Measurements from ENCODE around the gene FUZ.
A peak's percentile ranks its signal among the peaks of the same experiment; 100 is the strongest.
"Not testable (repeated sequence)": the region's sequence is repeated elsewhere in the genome, so short reads cannot be mapped to it uniquely, and the experiment has no call there.

FUZ gene

DNA sequence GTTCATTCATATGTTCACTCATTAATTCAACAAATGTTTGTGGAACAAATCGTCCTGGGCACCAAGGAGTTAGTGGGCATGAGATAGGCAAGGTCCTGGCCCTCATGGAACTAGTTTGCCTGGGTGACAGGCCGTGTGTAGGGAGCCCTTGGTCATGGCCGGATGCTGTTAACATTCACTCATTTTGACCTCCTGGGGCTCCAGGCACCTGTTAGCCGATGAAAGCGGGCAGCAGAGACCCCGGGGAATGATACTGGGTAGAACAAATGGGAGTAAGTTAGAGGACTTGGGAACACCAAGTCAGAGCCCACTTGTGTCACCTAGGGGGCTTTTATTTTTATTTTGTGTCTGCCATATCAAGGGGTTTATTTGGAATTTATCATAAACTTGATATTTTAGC lies 11.6 kb upstream of the FUZ start:
- no peak overlapping the region for H3K9ac ChIP-seq (ENCODE audit: low read length)
- H3K9me3 ChIP-seq (ENCODE audit: low read length): no peaks in the 10 kb centered on the region
- no peaks in the 10 kb centered on the region for H3K27me3 ChIP-seq (ENCODE audit: control insufficient read depth in 1 of 2, insufficient read depth in 2 of 2, low read length in 2 of 2)
- H3K36me3 ChIP-seq (ENCODE audit: insufficient read depth, low read length): peaks cover 26% of the 10 kb centered on the region
- no peak overlapping the region for H3K4me3 ChIP-seq (ENCODE audit: low read depth in 1 of 2, low read length in 2 of 2)
- peaks cover under 1% of the 10 kb centered on the region for H3K4me1 ChIP-seq (ENCODE audit: insufficient read depth, low read length)
- H3K27ac ChIP-seq (ENCODE audit: low read depth, low read length): no peak overlapping the region

DNA sequence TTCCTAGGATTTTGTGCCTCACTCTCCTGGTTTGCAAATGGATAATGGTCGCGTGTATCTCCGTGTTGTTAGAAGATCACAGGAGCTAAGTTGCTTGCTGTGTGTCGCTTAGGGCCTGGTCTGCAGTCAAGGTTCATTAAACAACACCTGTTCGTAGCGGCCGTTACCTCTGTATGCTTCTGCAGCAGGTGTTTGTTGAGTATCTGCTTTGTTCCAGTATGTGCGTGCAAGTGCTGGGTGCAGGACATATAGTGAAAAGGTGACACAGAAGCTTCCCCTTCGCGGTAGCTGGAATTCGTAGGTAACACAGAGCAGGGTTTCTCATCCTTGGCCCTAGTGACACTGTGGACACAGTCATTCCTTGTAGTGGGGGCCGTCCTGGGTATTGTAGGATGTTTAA lies 10.4 kb upstream of the FUZ start:
- no peaks in the 10 kb centered on the region for H3K27me3 ChIP-seq (ENCODE audit: control insufficient read depth in 1 of 2, insufficient read depth in 2 of 2, low read length in 2 of 2)
- peaks cover 9% of the 10 kb centered on the region for H3K4me1 ChIP-seq (ENCODE audit: insufficient read depth, low read length)
- no peak overlapping the region for H3K4me3 ChIP-seq (ENCODE audit: low read depth in 1 of 2, low read length in 2 of 2)
- H3K36me3 ChIP-seq (ENCODE audit: insufficient read depth, low read length): peaks cover 22% of the 10 kb centered on the region
- H3K27ac ChIP-seq (ENCODE audit: low read depth, low read length): no peak overlapping the region
- H3K9ac ChIP-seq (ENCODE audit: low read length): no peak overlapping the region
- H3K9me3 ChIP-seq (ENCODE audit: low read length): no peaks in the 10 kb centered on the region

DNA sequence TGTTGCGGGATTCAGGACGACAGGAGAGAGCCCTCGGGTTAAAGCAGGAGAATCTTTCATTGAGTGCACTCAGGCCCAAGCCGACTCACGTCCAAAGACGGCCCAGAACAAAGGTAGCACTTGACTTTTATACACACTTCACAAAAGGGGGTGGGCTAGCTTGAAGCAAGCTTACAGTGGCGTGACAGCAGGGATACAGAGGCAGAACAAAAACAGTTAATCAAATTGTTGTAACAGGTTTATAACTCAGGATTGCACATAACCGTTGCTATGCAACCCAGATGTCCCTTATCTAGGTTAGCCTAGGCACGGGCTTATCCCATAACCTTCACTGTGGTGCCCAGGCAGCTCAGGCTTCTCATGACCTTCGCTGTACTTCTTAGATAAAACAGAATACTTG lies 7.0 kb upstream of the FUZ start:
- Histone ChIP-seq H3K4me1 (ENCODE audit: insufficient read depth, low read length) (peaks cover 13% of the 10 kb centered on the region), H3K4me3 (ENCODE audit: low read depth in 1 of 2, low read length in 2 of 2) (no peak overlapping the region), H3K9me3 (ENCODE audit: low read length) (no peaks in the 10 kb centered on the region), H3K27ac (ENCODE audit: low read depth, low read length) (no peak overlapping the region), H3K36me3 (ENCODE audit: insufficient read depth, low read length) (peaks cover 18% of the 10 kb centered on the region), H3K9ac (ENCODE audit: low read length) (no peak overlapping the region), H3K27me3 (ENCODE audit: control insufficient read depth in 1 of 2, insufficient read depth in 2 of 2, low read length in 2 of 2) (no peaks in the 10 kb centered on the region)

DNA sequence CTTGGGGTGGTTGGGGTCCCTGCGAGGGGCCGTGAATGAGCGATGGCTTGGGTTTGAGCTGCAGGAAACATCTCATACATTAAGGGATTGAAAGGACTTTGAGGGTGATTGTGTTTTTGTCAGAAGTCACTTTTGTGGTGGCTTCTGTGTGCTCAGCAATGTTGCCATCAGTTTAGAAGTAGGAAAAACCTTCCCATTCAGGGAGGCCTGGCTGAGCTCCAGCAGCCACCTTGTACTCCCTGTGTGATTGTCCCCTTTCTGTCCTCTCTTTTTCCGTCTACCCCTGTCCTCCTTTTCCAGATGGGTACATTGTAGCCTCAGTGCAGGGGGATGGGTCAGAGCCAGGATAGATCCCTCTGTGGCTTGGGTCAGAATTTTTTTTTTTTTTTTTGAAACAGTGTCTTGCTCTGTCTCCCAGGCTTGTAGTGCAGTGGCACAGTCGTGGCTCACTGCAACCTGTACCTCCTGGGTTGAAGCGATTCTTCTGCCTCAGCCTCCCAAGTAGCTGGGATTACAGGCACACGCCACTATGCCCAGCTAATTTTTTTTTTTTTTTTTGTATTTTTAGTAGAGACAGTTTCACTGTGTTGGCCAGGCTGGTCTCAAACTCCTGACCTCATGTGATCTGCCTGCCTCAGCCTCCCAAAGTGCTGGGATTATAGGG lies 6.5 kb upstream of the FUZ start:
- not testable (repeated sequence) for H3K27ac ChIP-seq (ENCODE audit: low read depth, low read length); H3K27me3 ChIP-seq (ENCODE audit: control insufficient read depth in 1 of 2, insufficient read depth in 2 of 2, low read length in 2 of 2); H3K9me3 ChIP-seq (ENCODE audit: low read length); H3K9ac ChIP-seq (ENCODE audit: low read length)
- H3K36me3 ChIP-seq (ENCODE audit: insufficient read depth, low read length): peaks cover 17% of the 10 kb centered on the region
- peaks cover 13% of the 10 kb centered on the region for H3K4me1 ChIP-seq (ENCODE audit: insufficient read depth, low read length)
- H3K4me3 ChIP-seq (ENCODE audit: low read depth in 1 of 2, low read length in 2 of 2): peak overlapping the region in 1 of 2 donors; percentile 98

DNA sequence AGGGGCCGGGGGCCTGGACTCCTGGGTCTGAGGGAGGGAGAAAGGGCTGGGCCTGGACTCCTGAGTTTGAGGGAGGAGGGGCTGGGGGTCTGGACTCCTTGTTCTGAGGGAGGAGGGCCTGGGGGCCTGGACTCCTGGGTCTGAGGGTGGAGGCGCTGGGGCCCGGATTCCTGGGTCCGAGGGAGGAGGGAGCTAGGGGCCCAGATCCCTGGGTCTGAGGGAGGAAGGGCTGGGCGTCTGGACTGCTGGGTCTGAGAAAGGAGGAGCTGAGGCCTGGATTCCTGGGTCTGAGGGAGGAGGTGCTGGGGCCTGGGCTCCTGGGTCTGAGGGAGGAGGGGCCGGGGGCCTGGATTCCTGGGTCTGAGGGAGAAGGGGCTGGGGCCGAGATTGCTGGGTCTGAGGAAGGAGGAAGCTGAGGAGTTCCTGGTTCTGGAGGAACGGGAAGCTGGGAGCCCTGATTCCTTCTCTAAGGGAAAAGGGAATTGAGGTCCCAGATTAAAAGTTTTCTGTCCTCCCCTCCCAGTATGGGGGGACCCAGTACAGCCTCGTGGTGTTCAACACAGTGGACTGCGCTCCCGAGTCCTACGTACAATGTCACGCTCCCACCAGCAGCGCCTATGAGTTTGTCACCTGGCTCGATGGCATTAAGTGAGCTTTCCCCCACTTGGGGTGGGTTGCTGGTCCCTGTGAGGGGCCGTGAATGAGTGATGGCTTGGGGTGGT lies 5.7 kb upstream of the FUZ start:
- Histone ChIP-seq H3K4me1 (ENCODE audit: insufficient read depth, low read length) (peaks cover 13% of the 10 kb centered on the region), H3K36me3 (ENCODE audit: insufficient read depth, low read length) (peaks cover 10% of the 10 kb centered on the region), H3K27me3 (ENCODE audit: control insufficient read depth in 1 of 2, insufficient read depth in 2 of 2, low read length in 2 of 2) (no peaks in the 10 kb centered on the region), H3K9ac (ENCODE audit: low read length) (peak overlapping the region; percentile 54), H3K27ac (ENCODE audit: low read depth, low read length) (peak overlapping the region; percentile 96), H3K4me3 (ENCODE audit: low read depth in 1 of 2, low read length in 2 of 2) (peak overlapping the region; percentile 96 to 98), H3K9me3 (ENCODE audit: low read length) (no peaks in the 10 kb centered on the region)

DNA sequence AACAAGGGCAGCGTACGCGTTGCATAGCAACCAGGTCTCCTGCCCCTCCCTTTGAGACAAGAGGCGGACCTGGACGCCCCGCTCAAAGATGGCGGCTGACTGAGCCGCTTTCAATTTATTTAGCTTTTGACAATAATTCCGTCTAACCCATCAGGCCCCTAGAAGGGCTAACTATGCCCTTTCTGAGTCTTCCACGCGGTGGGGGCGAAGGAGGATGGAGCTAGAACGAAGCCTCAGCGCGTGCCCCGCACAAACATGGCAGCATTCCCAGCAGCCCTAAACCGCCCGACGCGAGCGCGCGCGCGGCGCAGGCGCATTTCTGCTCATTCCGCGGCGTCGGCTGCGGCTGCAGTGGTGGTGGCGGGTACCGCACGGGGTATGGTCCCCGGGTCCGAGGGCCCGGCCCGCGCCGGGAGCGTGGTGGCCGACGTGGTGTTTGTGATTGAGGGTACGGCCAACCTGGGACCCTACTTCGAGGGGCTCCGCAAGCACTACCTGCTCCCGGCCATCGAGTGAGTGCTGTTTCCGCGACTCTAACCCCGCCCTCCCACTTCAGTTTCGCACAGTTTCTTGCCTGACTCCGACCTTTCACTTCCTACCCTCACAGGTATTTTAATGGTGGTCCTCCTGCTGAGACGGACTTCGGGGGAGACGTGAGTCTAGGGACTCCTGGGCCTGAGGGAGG lies 5.0 kb upstream of the FUZ start, which contains the start of gene MED25:
TSS of gene MED25 (plus strand) at position 326 of the 685 bp plus-strand sequence. CDS start at position 379, 53 bp downstream.
- peaks cover 13% of the 10 kb centered on the region for H3K4me1 ChIP-seq (ENCODE audit: insufficient read depth, low read length)
- H3K27ac ChIP-seq (ENCODE audit: low read depth, low read length): peak within 1 kb of the TSS; percentile 96
- no peaks in the 10 kb centered on the region for H3K27me3 ChIP-seq (ENCODE audit: control insufficient read depth in 1 of 2, insufficient read depth in 2 of 2, low read length in 2 of 2)
- peak within 1 kb of the TSS; percentile 96 to 98 for H3K4me3 ChIP-seq (ENCODE audit: low read depth in 1 of 2, low read length in 2 of 2)
- H3K36me3 ChIP-seq (ENCODE audit: insufficient read depth, low read length): peaks cover 3% of the 10 kb centered on the region
- no peaks in the 10 kb centered on the region for H3K9me3 ChIP-seq (ENCODE audit: low read length)
- peak within 1 kb of the TSS; percentile 54 for H3K9ac ChIP-seq (ENCODE audit: low read length)

DNA sequence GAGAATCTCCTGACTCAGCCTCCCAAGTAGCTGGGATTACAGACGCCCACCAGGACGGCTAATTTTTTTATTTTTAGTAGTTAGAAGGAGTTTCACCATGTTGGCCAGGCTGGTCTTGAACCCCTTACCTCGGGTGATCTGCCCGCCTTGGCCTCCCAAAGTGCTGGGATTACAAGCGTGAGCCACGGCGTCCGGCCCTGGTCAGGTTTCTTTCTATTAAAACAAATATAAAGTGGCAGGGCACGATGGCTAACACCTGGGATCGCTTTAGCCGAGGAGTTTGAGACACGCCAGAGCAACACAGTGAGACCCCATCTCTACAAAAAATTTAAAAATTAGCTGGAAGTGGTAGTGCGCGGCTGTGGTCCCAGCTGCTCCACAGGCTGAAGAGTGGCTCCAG lies 3.5 kb upstream of the FUZ start:
- no peak overlapping the region for H3K4me3 ChIP-seq (ENCODE audit: low read depth in 1 of 2, low read length in 2 of 2)
- no peaks in the 10 kb centered on the region for H3K9me3 ChIP-seq (ENCODE audit: low read length)
- no peak overlapping the region for H3K9ac ChIP-seq (ENCODE audit: low read length)
- H3K4me1 ChIP-seq (ENCODE audit: insufficient read depth, low read length): peaks cover 22% of the 10 kb centered on the region
- H3K27me3 ChIP-seq (ENCODE audit: control insufficient read depth in 1 of 2, insufficient read depth in 2 of 2, low read length in 2 of 2): no peaks in the 10 kb centered on the region
- no peaks in the 10 kb centered on the region for H3K36me3 ChIP-seq (ENCODE audit: insufficient read depth, low read length)
- H3K27ac ChIP-seq (ENCODE audit: low read depth, low read length): peak overlapping the region; percentile 69

DNA sequence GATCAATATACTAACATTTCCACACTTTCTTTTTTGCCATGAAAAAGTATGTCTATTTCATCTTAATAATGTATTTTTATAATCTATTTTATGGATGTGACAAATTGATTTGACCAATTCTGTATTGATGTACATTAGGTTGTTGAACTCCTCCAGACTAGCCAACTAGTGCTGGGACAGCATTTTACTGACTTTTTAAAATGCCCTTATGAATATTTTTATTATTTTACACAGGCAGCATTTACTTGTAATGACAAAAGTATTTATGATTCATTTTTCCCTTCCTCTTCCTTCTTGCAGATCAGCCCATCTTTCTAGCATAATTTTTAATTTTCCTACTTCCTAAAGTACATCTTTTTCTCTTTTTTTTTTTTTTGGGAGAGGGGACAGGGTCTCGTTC lies 918 bp upstream of the FUZ start:
- peak overlapping the region in 1 of 2 donors; percentile 38 for H3K4me3 ChIP-seq (ENCODE audit: low read depth in 1 of 2, low read length in 2 of 2)
- no peak overlapping the region for H3K9ac ChIP-seq (ENCODE audit: low read length)
- H3K4me1 ChIP-seq (ENCODE audit: insufficient read depth, low read length): peaks cover 23% of the 10 kb centered on the region

DNA sequence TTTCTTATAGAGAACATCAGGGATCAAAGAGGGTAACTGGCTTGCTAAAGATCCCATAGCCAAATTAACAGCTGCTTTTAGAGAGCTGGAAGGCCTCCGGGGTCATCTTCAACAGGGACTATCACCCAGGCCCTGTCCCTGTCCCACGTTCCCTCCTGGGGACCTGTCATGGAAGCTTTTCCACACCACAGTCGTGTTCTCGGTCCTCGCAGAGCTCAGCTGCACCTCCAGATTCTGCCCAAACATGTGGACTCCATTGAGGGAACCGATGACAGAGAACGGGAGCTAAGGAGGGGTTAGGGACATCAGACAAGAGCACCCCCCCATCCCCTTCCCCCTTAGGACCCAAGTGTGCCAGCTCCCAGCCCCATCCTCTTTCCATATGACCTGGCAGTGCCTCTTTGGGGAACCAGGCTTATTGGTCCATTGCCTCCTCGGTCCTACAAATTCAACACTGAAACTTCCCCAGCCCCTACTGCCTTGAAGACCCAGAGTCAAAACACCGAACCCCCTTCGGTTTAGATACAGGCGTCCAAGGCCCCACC lies 568 bp downstream of the FUZ start:
- peak overlapping the region; percentile 38 to 92 for H3K4me3 ChIP-seq (ENCODE audit: low read depth in 1 of 2, low read length in 2 of 2)
- peak overlapping the region; percentile 29 for H3K27ac ChIP-seq (ENCODE audit: low read depth, low read length)
- H3K4me1 ChIP-seq (ENCODE audit: insufficient read depth, low read length): peaks cover 29% of the 10 kb centered on the region
- no peaks in the 10 kb centered on the region for H3K9me3 ChIP-seq (ENCODE audit: low read length)
- no peaks in the 10 kb centered on the region for H3K27me3 ChIP-seq (ENCODE audit: control insufficient read depth in 1 of 2, insufficient read depth in 2 of 2, low read length in 2 of 2)
- H3K36me3 ChIP-seq (ENCODE audit: insufficient read depth, low read length): peaks cover 5% of the 10 kb centered on the region
- peak overlapping the region; percentile 63 for H3K9ac ChIP-seq (ENCODE audit: low read length)

More for the DNA sequence above, 918 bp upstream of the FUZ start:
- Histone ChIP-seq H3K27ac (ENCODE audit: low read depth, low read length) (peak overlapping the region; percentile 29), H3K36me3 (ENCODE audit: insufficient read depth, low read length) (no peaks in the 10 kb centered on the region), H3K9me3 (ENCODE audit: low read length) (no peaks in the 10 kb centered on the region), H3K27me3 (ENCODE audit: control insufficient read depth in 1 of 2, insufficient read depth in 2 of 2, low read length in 2 of 2) (no peaks in the 10 kb centered on the region)

DNA sequence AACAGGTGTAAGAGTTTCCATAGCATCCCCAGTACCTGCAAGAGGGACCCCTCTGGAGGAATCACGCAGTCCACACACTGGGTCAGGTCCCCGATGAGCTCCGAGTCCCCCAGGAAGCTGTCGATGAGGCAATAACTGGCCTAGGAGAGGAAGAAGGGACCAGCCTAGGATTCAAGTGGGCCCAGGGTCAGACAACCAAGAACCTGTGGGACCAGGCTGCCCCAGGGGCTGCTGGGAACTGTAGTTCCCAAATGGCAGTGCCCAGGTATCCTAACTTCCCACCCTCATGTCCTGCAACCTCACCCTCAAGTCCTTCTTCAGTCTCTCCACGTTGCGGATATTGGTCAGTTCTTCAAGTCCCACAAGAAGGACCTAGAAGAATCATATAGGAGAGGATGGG lies 1.8 kb downstream of the FUZ start:
- no peak overlapping the region for H3K9ac ChIP-seq (ENCODE audit: low read length)
- H3K27me3 ChIP-seq (ENCODE audit: control insufficient read depth in 1 of 2, insufficient read depth in 2 of 2, low read length in 2 of 2): no peaks in the 10 kb centered on the region
- no peak overlapping the region for H3K27ac ChIP-seq (ENCODE audit: low read depth, low read length)
- H3K4me1 ChIP-seq (ENCODE audit: insufficient read depth, low read length): peaks cover 25% of the 10 kb centered on the region
- no peak overlapping the region for H3K4me3 ChIP-seq (ENCODE audit: low read depth in 1 of 2, low read length in 2 of 2)
- H3K36me3 ChIP-seq (ENCODE audit: insufficient read depth, low read length): peaks cover 11% of the 10 kb centered on the region
- H3K9me3 ChIP-seq (ENCODE audit: low read length): no peaks in the 10 kb centered on the region

DNA sequence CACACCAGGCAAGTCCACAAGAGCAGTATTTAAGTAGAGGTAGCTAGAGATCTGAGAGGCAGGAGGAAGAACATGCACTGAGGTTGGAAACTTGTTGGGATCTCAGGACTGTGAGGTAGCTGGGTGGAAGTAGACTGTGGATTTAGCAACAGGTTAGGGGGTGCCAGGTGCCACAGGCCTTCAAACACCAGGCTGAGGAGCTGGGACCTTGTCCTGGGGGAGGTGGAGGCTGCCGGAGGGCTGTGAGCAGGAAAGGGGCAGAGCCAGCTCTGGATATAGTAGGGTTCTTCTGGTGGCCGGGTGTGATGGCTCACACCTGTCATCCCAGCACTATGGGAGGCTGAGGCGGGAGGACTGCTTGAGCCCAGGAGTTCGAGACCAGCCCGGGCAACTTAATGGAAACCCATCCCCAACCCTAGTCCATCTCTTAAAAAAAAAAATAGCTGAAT lies 3.1 kb downstream of the FUZ start:
- no peaks in the 10 kb centered on the region for H3K27me3 ChIP-seq (ENCODE audit: control insufficient read depth in 1 of 2, insufficient read depth in 2 of 2, low read length in 2 of 2)
- peak overlapping the region; percentile 45 to 72 for H3K4me3 ChIP-seq (ENCODE audit: low read depth in 1 of 2, low read length in 2 of 2)
- peaks cover 25% of the 10 kb centered on the region for H3K4me1 ChIP-seq (ENCODE audit: insufficient read depth, low read length)
- peaks cover 13% of the 10 kb centered on the region for H3K36me3 ChIP-seq (ENCODE audit: insufficient read depth, low read length)
- H3K9me3 ChIP-seq (ENCODE audit: low read length): no peaks in the 10 kb centered on the region
- H3K9ac ChIP-seq (ENCODE audit: low read length): peak overlapping the region; percentile 49
- peak overlapping the region; percentile 72 for H3K27ac ChIP-seq (ENCODE audit: low read depth, low read length)
